OCI-LY1 (cell line): ENCODE results near the gene WAS.
"Not testable (repeated sequence)": the region's sequence is repeated elsewhere in the genome, so short reads cannot be mapped to it uniquely, and the experiment has no call there.

Experiments
- EZH2 ChIP-seq: fragments of 200-600 bp; sonication (generic), shearing (Covaris generic); IDR thresholded peaks from 2 replicates; pipeline ENCODE4 v1.8.0; 2017; ENCODE audit warnings: borderline replicate concordance, mixed run types, mild to moderate bottlenecking, antibody characterized with exemption, low read length, moderate library complexity, mixed read lengths
- TF ChIP-seq, protein P1 (sequence below): fragments of 200-600 bp; sonication (generic), shearing (Covaris generic); IDR thresholded peaks from 2 replicates; pipeline ENCODE4 v1.5.1; 2017; ENCODE audit warnings: mild to moderate bottlenecking, antibody characterized with exemption, low read length, moderate library complexity, mixed read lengths

DNA sequence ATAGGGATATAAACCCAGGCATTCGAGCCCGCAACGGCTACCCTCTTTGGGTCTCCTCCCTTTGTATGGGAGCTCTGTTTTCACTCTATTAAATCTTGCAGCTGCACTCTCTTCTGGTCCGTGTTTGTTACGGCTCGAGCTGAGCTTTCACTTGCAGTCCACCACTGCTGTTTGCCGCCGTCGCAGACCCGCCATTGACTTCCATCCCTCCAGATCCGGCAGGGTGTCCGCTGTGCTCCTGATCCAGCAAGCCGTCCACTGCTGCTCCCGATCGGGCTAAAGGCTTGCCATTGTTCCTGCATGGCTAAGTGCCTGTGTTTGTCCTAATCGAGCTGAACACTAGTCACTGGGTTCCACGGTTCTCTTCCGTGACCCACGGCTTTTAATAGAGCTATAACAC lies 28.9 kb upstream of the WAS start:
- TF ChIP-seq, protein P1, sequence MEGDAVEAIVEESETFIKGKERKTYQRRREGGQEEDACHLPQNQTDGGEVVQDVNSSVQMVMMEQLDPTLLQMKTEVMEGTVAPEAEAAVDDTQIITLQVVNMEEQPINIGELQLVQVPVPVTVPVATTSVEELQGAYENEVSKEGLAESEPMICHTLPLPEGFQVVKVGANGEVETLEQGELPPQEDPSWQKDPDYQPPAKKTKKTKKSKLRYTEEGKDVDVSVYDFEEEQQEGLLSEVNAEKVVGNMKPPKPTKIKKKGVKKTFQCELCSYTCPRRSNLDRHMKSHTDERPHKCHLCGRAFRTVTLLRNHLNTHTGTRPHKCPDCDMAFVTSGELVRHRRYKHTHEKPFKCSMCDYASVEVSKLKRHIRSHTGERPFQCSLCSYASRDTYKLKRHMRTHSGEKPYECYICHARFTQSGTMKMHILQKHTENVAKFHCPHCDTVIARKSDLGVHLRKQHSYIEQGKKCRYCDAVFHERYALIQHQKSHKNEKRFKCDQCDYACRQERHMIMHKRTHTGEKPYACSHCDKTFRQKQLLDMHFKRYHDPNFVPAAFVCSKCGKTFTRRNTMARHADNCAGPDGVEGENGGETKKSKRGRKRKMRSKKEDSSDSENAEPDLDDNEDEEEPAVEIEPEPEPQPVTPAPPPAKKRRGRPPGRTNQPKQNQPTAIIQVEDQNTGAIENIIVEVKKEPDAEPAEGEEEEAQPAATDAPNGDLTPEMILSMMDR: not testable (repeated sequence)
- TF ChIP-seq EZH2: not testable (repeated sequence)
